Activated naive CD8-positive, alpha-beta T cell (primary cell): ENCODE results near the gene CACNA1I.
A peak's percentile ranks its signal among the peaks of the same experiment; 100 is the strongest.

Experiments used
- H3K27ac Mint-ChIP-seq: one replicate; pipeline ENCODE4 v1.8.0; 2021; ENCODE audit warnings: mixed read lengths
- H3K27me3 Mint-ChIP-seq: one replicate; pipeline ENCODE4 v1.8.0; 2021; ENCODE audit warnings: mixed read lengths
- H3K36me3 Mint-ChIP-seq: one replicate; pipeline ENCODE4 v1.8.0; 2021; ENCODE audit warnings: mixed read lengths
- H3K4me1 Mint-ChIP-seq: one replicate; pipeline ENCODE4 v1.8.0; 2021; ENCODE audit warnings: low read depth, mixed read lengths
- H3K4me3 Mint-ChIP-seq: one replicate; pipeline ENCODE4 v1.8.0; 2021; ENCODE audit warnings: mild to moderate bottlenecking, mixed read lengths
- H3K9me3 Mint-ChIP-seq: one replicate; pipeline ENCODE4 v1.8.0; 2021; ENCODE audit warnings: low read depth, mixed read lengths

The CACNA1I gene

GRCh38 chr22:39530692-39531331 lies 39.7 kb upstream of the CACNA1I start:
- H3K27me3 Mint-ChIP-seq: no peaks in the 10 kb centered on the region
- H3K27ac Mint-ChIP-seq: peak overlapping the region; percentile 93
- H3K4me1 Mint-ChIP-seq: peaks cover 61% of the 10 kb centered on the region
- H3K36me3 Mint-ChIP-seq: peaks cover 5% of the 10 kb centered on the region
- H3K9me3 Mint-ChIP-seq: no peaks in the 10 kb centered on the region
- peak overlapping the region; percentile 97 for H3K4me3 Mint-ChIP-seq

DNA sequence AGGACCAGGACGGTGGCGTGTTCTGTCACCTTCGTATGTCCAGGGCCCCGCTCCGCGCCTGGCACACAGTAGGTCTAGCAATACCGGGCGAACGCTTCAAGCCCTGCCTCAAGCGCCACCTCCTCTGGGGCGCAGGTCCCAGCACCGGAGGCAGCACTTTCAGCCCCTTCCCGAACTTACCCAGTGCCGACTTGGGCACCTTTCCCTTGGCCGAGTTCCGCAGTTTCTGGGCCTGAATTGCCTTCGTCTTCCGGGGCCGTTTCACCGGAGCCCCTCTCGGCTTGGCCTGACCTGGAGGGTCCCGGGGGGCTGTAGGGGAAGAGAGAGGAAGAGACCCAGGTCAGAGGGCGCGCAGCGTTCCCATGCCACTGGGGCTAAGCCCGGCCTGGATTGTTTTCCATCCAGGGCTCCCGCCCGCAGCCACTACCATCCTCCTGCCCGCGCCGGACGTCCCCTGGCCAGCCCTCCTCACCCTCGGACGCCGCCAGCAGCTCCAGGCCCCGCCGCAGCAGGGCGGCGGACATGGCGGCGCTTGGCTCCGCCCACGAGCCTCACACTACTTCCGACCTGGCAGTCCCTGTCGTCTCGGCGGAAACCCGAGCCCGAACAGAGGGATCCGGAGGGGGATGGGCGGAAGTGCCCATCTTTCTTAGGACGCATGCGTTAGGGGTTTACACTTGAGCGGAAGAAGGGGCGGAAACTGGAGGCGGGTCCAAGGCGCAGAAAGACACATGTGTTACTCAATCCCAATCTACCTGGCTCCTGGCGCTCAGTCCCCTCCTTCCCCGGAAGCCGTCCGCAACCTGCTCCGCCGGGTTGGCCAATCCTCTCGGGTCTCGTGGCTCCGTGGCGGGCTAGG lies 38.1 kb upstream of the CACNA1I start, which contains the start of gene RPS19BP1:
Gene RPS19BP1 (minus strand): TSS at position 534 of the 859 bp plus-strand sequence. CDS start 10 bp downstream, at position 524.
- peak within 1 kb of the TSS; percentile 95 for H3K27ac Mint-ChIP-seq
- H3K36me3 Mint-ChIP-seq: peaks cover 5% of the 10 kb centered on the region
- no peaks in the 10 kb centered on the region for H3K27me3 Mint-ChIP-seq
- no peaks in the 10 kb centered on the region for H3K9me3 Mint-ChIP-seq
- peaks cover 51% of the 10 kb centered on the region for H3K4me1 Mint-ChIP-seq
- peak within 1 kb of the TSS; percentile 97 for H3K4me3 Mint-ChIP-seq

DNA sequence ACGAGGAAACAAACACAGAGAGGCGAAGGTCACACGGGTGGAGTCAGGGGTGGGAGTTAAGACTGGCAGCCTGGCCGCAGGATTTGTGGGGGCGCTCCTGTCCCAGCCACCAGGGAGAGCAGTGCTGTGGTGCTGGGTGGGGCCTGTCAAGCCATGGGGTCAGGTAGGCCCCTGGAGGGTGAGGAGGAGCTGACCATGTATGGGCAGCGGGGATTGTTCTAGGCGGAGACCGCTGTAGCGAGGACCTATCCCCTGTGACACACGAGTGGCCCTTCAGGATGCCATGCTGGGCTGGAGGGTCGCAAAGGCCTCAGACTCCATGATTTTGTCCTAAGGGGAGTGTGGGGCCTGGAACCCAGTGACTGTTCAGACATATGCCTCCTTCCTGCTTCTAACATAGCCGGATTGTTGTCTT lies 36.5 kb upstream of the CACNA1I start:
- Mint-ChIP-seq H3K27ac (no peak overlapping the region), H3K36me3 (peaks cover 5% of the 10 kb centered on the region), H3K9me3 (no peaks in the 10 kb centered on the region), H3K4me1 (peaks cover 38% of the 10 kb centered on the region), H3K27me3 (no peaks in the 10 kb centered on the region), H3K4me3 (peak overlapping the region; percentile 49)

DNA sequence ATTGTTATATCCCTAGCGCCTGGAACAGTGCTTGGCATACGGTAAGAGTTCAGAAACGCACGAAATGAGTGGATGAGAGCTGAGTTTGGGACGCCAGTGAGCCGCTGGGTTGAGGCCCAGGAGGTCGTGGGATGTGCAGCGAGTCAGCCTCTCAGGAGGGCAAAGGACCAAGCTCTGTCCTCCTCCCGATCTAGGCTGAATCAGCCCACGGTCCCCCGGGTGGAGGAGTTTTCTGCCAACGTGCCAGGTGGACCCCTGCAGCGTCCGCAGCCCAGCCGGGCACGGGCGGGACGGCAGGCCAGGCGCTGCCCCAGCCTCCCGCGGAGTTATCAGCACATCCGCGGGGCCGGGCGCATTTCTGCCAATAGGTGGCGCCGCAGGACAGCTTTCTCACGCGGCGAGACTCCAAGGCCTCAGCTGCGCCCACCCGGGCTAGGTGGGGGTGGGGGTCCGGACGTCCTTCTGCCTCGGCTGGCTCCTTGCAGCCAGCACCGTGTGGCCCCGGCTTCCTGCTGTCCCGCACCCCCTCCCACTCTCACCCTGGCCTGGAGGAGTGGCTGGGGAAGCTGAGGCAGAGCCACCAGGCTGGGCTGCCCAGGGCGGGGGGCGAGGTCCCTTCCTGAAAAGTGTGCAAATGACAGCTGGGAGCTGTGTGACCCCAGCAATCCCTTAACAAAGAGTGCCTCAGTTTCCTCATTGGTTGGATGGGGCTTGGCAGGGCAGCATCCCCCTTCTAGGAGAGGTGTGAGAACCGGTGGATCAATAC lies 35.8 kb upstream of the CACNA1I start:
- Mint-ChIP-seq H3K4me3 (no peak overlapping the region), H3K4me1 (peaks cover 32% of the 10 kb centered on the region), H3K27ac (no peak overlapping the region)

GRCh38 chr22:39535357-39535725 lies 35.2 kb upstream of the CACNA1I start:
- no peak overlapping the region for H3K4me3 Mint-ChIP-seq
- H3K4me1 Mint-ChIP-seq: peaks cover 27% of the 10 kb centered on the region
- H3K27ac Mint-ChIP-seq: no peak overlapping the region
- H3K9me3 Mint-ChIP-seq: no peaks in the 10 kb centered on the region
- H3K36me3 Mint-ChIP-seq: no peaks in the 10 kb centered on the region
- no peaks in the 10 kb centered on the region for H3K27me3 Mint-ChIP-seq

More for the DNA sequence above, 35.8 kb upstream of the CACNA1I start:
- peaks cover 4% of the 10 kb centered on the region for H3K36me3 Mint-ChIP-seq
- H3K27me3 Mint-ChIP-seq: no peaks in the 10 kb centered on the region
- H3K9me3 Mint-ChIP-seq: no peaks in the 10 kb centered on the region

DNA sequence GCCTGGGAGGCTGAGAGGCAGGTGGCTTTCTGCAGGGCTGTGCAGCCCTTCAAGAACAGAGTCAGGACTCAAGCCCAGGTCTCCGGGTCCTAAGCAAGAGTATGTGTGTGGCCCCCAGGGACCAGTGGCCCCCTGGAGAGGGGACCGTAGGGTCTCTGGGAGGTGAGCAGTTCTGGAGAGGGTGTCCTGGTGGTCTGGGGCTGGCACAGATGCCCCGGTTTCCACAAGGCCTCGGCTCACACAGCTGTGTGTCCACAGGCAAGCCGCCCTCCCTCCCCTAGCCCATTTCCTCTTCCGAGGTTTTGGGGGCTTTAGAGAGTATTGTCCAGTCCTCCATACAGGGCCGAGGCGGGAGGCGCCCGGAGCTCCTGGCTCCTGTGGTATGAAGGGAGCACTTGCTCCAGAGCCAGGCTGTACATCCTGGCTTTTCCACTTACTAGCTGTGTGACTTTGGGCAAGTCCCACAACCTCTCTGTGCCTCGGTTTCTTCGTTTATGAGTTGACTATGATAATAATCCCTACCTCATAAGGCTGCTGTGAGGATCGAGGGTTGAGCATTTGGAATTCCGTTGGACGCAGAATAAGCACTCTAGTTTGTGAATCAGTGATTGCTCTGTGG lies 34.6 kb upstream of the CACNA1I start:
- Mint-ChIP-seq H3K36me3 (no peaks in the 10 kb centered on the region), H3K27me3 (no peaks in the 10 kb centered on the region), H3K4me1 (peaks cover 21% of the 10 kb centered on the region), H3K27ac (no peak overlapping the region), H3K9me3 (no peaks in the 10 kb centered on the region), H3K4me3 (no peak overlapping the region)

- Mint-ChIP-seq H3K4me3 (no peak overlapping the region), H3K36me3 (no peaks in the 10 kb centered on the region), H3K27me3 (no peaks in the 10 kb centered on the region), H3K4me1 (peaks cover 14% of the 10 kb centered on the region), H3K9me3 (no peaks in the 10 kb centered on the region), H3K27ac (no peak overlapping the region)
Observed at GRCh38 chr22:39536711-39537110, 33.8 kb upstream of the CACNA1I start.

DNA sequence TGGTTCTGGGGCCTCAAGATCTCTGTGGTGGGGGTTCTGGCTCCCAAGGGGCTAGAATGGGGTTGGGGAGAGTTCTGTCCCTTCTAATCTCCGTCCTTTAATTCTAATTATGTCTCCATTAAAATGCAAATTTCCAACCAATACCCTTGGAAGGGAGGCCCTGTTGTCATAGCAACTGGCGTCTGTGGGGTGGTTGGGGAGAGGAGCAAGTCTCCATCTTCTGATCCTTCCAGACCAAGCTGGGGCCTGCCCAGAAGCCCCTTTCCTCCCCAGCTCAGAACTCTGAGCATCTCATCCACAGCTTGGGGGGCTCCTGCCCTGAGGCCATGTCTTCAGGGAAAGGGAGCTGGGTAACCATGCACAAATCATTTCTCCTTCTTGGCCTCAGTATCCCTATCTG lies 32.6 kb upstream of the CACNA1I start:
- Mint-ChIP-seq H3K9me3 (no peaks in the 10 kb centered on the region), H3K27me3 (no peaks in the 10 kb centered on the region), H3K4me3 (no peak overlapping the region), H3K4me1 (peaks cover 7% of the 10 kb centered on the region), H3K27ac (no peak overlapping the region), H3K36me3 (no peaks in the 10 kb centered on the region)

DNA sequence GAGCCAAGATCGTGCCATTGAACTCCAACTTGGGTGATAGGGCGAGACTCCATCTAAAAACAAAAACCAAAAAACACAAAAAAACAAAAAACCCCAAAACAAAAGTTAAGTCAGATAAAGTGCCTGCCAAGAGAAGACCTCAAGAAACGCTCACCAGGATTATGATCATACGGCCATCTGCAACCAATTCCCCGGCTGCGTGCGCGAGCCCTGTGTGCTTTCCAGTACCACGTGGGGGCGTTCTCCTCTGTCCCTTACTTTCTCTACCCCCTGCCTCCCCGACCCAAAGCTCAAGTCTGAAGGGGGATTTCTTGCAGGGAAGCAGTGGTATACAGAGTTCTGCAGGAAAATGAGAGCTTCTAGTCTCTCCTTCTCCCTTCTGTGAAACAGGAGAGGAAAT lies 27.5 kb upstream of the CACNA1I start:
- Mint-ChIP-seq H3K36me3 (no peaks in the 10 kb centered on the region), H3K4me1 (peaks cover 12% of the 10 kb centered on the region)

GRCh38 chr22:39545386-39546365 lies 24.9 kb upstream of the CACNA1I start:
- no peaks in the 10 kb centered on the region for H3K36me3 Mint-ChIP-seq
- no peak overlapping the region for H3K4me3 Mint-ChIP-seq
- H3K9me3 Mint-ChIP-seq: no peaks in the 10 kb centered on the region
- H3K27me3 Mint-ChIP-seq: peaks cover 17% of the 10 kb centered on the region
- H3K27ac Mint-ChIP-seq: peak overlapping the region; percentile 50
- H3K4me1 Mint-ChIP-seq: peaks cover 12% of the 10 kb centered on the region

More for the DNA sequence above, 27.5 kb upstream of the CACNA1I start:
- no peaks in the 10 kb centered on the region for H3K9me3 Mint-ChIP-seq
- H3K27ac Mint-ChIP-seq: no peak overlapping the region
- no peak overlapping the region for H3K4me3 Mint-ChIP-seq
- H3K27me3 Mint-ChIP-seq: peaks cover 15% of the 10 kb centered on the region

GRCh38 chr22:39546889-39547586 lies 23.5 kb upstream of the CACNA1I start:
- Mint-ChIP-seq H3K4me1 (peaks cover 12% of the 10 kb centered on the region), H3K36me3 (no peaks in the 10 kb centered on the region), H3K27me3 (peaks cover 18% of the 10 kb centered on the region), H3K4me3 (no peak overlapping the region), H3K9me3 (no peaks in the 10 kb centered on the region), H3K27ac (no peak overlapping the region)

- H3K9me3 Mint-ChIP-seq: no peaks in the 10 kb centered on the region
- peaks cover 20% of the 10 kb centered on the region for H3K27me3 Mint-ChIP-seq
- H3K27ac Mint-ChIP-seq: no peak overlapping the region
- no peak overlapping the region for H3K4me3 Mint-ChIP-seq
- H3K4me1 Mint-ChIP-seq: peaks cover 12% of the 10 kb centered on the region
- H3K36me3 Mint-ChIP-seq: no peaks in the 10 kb centered on the region
Observed at GRCh38 chr22:39547587-39547947, 23.0 kb upstream of the CACNA1I start.

DNA sequence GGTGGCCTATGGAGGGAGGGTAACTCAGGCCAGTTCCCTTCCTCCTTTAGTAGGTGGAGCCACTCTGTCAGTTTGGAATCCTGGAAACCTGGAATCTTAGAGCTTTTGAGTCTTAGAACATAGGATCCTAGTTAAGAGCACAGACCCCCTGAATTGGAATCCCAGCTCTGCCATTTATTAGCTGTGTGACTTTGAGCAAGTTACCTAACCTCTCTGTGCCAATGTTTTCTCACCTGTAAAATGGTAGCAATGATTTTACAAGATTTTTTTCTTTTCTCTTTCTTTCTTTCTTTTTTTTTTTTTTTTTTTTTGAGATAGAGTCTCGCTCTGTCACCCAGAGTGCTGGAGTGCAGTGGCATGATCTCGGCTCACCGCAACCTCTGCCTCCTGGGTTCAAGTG lies 17.1 kb upstream of the CACNA1I start:
- H3K4me3 Mint-ChIP-seq: no peak overlapping the region
- no peak overlapping the region for H3K27ac Mint-ChIP-seq
- peaks cover 15% of the 10 kb centered on the region for H3K27me3 Mint-ChIP-seq
- peaks cover 4% of the 10 kb centered on the region for H3K4me1 Mint-ChIP-seq
- H3K36me3 Mint-ChIP-seq: no peaks in the 10 kb centered on the region
- H3K9me3 Mint-ChIP-seq: no peaks in the 10 kb centered on the region
